ENCODE data around the gene LRRC73. TPM values are rescaled to one million over a fixed set of nuclear protein-coding genes. Genes with fewer than 3 reads are reported as not detected.
"Not testable (repeated sequence)": the region's sequence is repeated elsewhere in the genome, so short reads cannot be mapped to it uniquely, and the experiment has no call there.

Gene LRRC73
- total and polyA plus RNA-seq, 2 of the 8 experiments (the other 6 are each of a cell fraction or from before 2014, with no cell fraction given): 0.24 to 0.26 TPM

- TF ChIP-seq PHF8 (conservative IDR thresholded peaks at IDR 0.05; ENCODE audit: low read depth, low read length) (no peak), HDAC2 (IDR thresholded peaks at IDR 0.05; ENCODE audit: borderline replicate concordance in 1 of 2, low read depth in 2 of 2, low read length in 2 of 2) (no peak), POLR2AphosphoS5 (IDR thresholded peaks at IDR 0.05; ENCODE audit: low read depth, low read length) (no peak), SIX5 (IDR thresholded peaks at IDR 0.05; ENCODE audit: low read depth, low read length) (no peak)
These were observed 50.6 kb downstream of the LRRC73 start (continued) for GRCh38 chr6:43459535-43459934.

DNA sequence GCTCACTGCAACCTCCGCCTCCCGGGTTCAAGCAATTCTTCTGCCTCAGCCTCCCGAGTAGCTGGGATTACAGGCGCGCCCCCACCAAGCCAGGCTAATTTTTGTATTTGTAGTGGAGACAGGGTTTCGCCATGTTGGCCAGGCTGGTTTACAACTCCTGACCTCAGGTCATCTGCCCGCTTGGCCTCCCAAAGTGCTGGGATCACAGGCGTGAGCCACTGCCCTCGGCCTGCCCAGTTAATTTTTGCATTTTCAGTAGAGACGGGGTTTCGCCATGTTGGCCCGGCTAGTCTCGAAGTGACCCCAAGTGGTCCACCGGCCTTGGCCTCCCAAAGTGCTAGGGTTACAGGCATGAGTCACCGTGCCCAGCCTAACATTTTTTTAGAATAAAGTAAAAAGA lies 52.0 kb downstream of the LRRC73 start:
- ChIA-PET POLR2A (ENCODE audit: partially characterized antibody) (interaction anchor here (0.7 to 4.3 kb wide), 3 partner anchors 11 to 59 kb away, joined by 3 to 43 read pairs (median 3); partner anchors contain the start of gene LRRC73), CTCF (ENCODE audit: partially characterized antibody) (interaction anchor here (0.6 to 21.2 kb wide), 5 partner anchors 10 to 812 kb away, joined by 3 to 495 read pairs (median 4); partner anchors contain the start of genes LRRC73 and TMEM151B)
- peaks cover 7 to 25% (median 19%) of the 10 kb centered on the region in 4 experiments for H3K27me3 ChIP-seq (replicated peaks in 1 of 4; ENCODE audit: control insufficient read depth in 3 of 4, extremely low read depth in 1 of 4, insufficient read depth in 3 of 4, low read length in 3 of 4)
- H3K4me2 ChIP-seq (ENCODE audit: insufficient read depth in 1 of 2, low read depth in 2 of 2, low read length in 2 of 2); H3K27ac ChIP-seq (ENCODE audit: low read depth, low read length); H3K9ac ChIP-seq (replicated peaks in 1 of 4; ENCODE audit: extremely low read depth in 1 of 4, low read depth in 3 of 4, low read length in 3 of 4); H4K5ac ChIP-seq (ENCODE audit: insufficient read length, low read depth, low read length); H2AFZ ChIP-seq (ENCODE audit: low read length); H4K8ac ChIP-seq (ENCODE audit: extremely low read depth, insufficient read depth, low read length); H2AK5ac ChIP-seq (ENCODE audit: low read depth, low read length); H3K79me2 ChIP-seq (ENCODE audit: control insufficient read depth in 1 of 2, insufficient read depth in 2 of 2, low read length in 2 of 2); H4K20me1 ChIP-seq (replicated peaks in 1 of 2; ENCODE audit: control insufficient read depth in 1 of 2, insufficient read depth in 2 of 2, low read length in 2 of 2); H3K23ac ChIP-seq (ENCODE audit: insufficient read length); H2BK12ac ChIP-seq (ENCODE audit: low read depth, low read length); H3K56ac ChIP-seq (replicated peaks; ENCODE audit: insufficient read length, low read depth, low read length); FAIRE-seq; H3K79me1 ChIP-seq (ENCODE audit: low read depth, low read length); H2BK120ac ChIP-seq (replicated peaks; ENCODE audit: low read depth, low read length); H3K4me3 ChIP-seq (ENCODE audit: extremely low read depth in 1 of 4, insufficient read depth in 2 of 4, low read depth in 3 of 4, low read length in 4 of 4); H3K14ac ChIP-seq (ENCODE audit: insufficient read length); H3K4me1 ChIP-seq (replicated peaks in 1 of 4; ENCODE audit: control insufficient read depth in 3 of 4, insufficient read depth in 4 of 4, low read length in 3 of 4); H3K36me3 ChIP-seq (ENCODE audit: control insufficient read depth in 2 of 4, insufficient read depth in 4 of 4, low read length in 3 of 4); DNase-seq (ENCODE audit: low read depth in 1 of 2, low spot score in 2 of 2); H4K91ac ChIP-seq (replicated peaks; ENCODE audit: insufficient read length, low read length); H3K9me3 ChIP-seq (ENCODE audit: insufficient read depth in 2 of 2, low read depth in 1 of 2, low read length in 1 of 2); H3K18ac ChIP-seq (ENCODE audit: extremely low read depth, low read length); H2BK15ac ChIP-seq (ENCODE audit: low read length); H2BK5ac ChIP-seq (ENCODE audit: low read depth, low read length); H2BK20ac ChIP-seq (ENCODE audit: low read length); H3K4ac ChIP-seq (replicated peaks; ENCODE audit: insufficient read length, low read depth, low read length): not testable (repeated sequence)
- WGBS, 2 experiments (ENCODE audit: extremely low coverage in 1 of 2, insufficient coverage in 1 of 2, insufficient read length in 1 of 2, insufficient replicate concordance in 2 of 2, low coverage in 1 of 2, low lambda C conversion rate in 2 of 2, missing lambda C conversion rate in 1 of 2): 86% methylated on average over 15 of the region's 15 CpGs; no CpG with 5 or more reads in 1 of the 2 experiments
- peaks cover 11% of the 10 kb centered on the region; the same call in 1 of the 2 replicates for H3K23me2 ChIP-seq (ENCODE audit: low read depth, low read length)
